Neural cell (in vitro differentiated cells): ENCODE measurements around the gene TP53I11. TPM values are rescaled to one million over a fixed set of nuclear protein-coding genes. Genes with fewer than 3 reads are reported as not detected.

Source experiments
- H2AFZ ChIP-seq: fragments of 200-600, 300-800 bp; sonication (generic), shearing (Covaris generic); 2 replicates; pipeline ENCODE4 v1.6.0; 2014; ENCODE audit warnings: low read depth, mild to moderate bottlenecking, antibody characterized with exemption, low read length, moderate library complexity
- H3F3A ChIP-seq: fragments of 200-600 bp; shearing (Covaris generic); 2 replicates; pipeline ENCODE4 v1.6.1; 2016; ENCODE audit warnings: mild to moderate bottlenecking, moderate library complexity, mixed read lengths, antibody characterized with exemption, low read length; ENCODE audit not compliant: insufficient read depth, poor library complexity, severe bottlenecking
- H3K27ac ChIP-seq: fragments of 200-600, 300-800 bp; sonication (generic), shearing (Covaris generic); 2 replicates; pipeline ENCODE4 v1.5.1; 2014; ENCODE audit warnings: mild to moderate bottlenecking, low read length, moderate library complexity
- H3K27me3 ChIP-seq: fragments of 300-800, 200-600 bp; sonication (generic), shearing (Covaris generic); 2 replicates; pipeline ENCODE4 v1.6.0; 2014; ENCODE audit warnings: mild to moderate bottlenecking, low read depth, low read length, moderate library complexity; ENCODE audit not compliant: insufficient read depth
- H3K36me3 ChIP-seq: fragments of 300-800, 200-600 bp; sonication (generic), shearing (Covaris generic); 2 replicates; pipeline ENCODE4 v1.5.1; 2014; ENCODE audit warnings: mild to moderate bottlenecking, antibody characterized with exemption, low read length, moderate library complexity; ENCODE audit not compliant: insufficient read depth
- H3K4me2 ChIP-seq: fragments of 300-800, 200-600 bp; sonication (generic), shearing (Covaris generic); 2 replicates; pipeline ENCODE4 v1.6.0; 2014; ENCODE audit warnings: mild to moderate bottlenecking, low read length
- H3K4me3 ChIP-seq: fragments of 300-800, 200-600 bp; sonication (generic), shearing (Covaris generic); 2 replicates; pipeline ENCODE4 v1.5.1; 2014; ENCODE audit warnings: mild to moderate bottlenecking, low read length, moderate library complexity
- H3K79me2 ChIP-seq: fragments of 200-600 bp; shearing (Covaris generic); replicated peaks from 2 replicates; pipeline ENCODE4 v1.6.0; 2014; ENCODE audit warnings: mild to moderate bottlenecking, low read length, moderate library complexity; ENCODE audit not compliant: insufficient read depth
- H3K9ac ChIP-seq: fragments of 300-800, 200-600 bp; sonication (generic), shearing (Covaris generic); 2 replicates; pipeline ENCODE4 v1.6.1; 2016; ENCODE audit warnings: mild to moderate bottlenecking, low read length, mixed read lengths
- H3K9me2 ChIP-seq: fragments of 200-600 bp; shearing (Covaris generic); 2 replicates; pipeline ENCODE4 v1.6.1; 2016; ENCODE audit warnings: mild to moderate bottlenecking, low read length, mixed read lengths; ENCODE audit not compliant: insufficient read depth
- H3K9me3 ChIP-seq: fragments of 200-600, 300-800 bp; sonication (generic), shearing (Covaris generic); 2 replicates; pipeline ENCODE4 v1.6.1; 2016; ENCODE audit warnings: mild to moderate bottlenecking, mixed run types, low read length, moderate library complexity, mixed read lengths
- H4K20me1 ChIP-seq: fragments of 200-600 bp; shearing (Covaris generic); 2 replicates; pipeline ENCODE4 v1.6.1; 2016; ENCODE audit warnings: mild to moderate bottlenecking, mixed run types; ENCODE audit not compliant: insufficient read depth
- CTCF ChIP-seq: fragments of 450-650 bp; IDR thresholded peaks from 2 replicates; pipeline ENCODE4 v1.5.1; 2014; ENCODE audit warnings: antibody characterized with exemption, mild to moderate bottlenecking, moderate library complexity; ENCODE audit not compliant: poor library complexity, severe bottlenecking
- EP300 ChIP-seq: fragments of 450-650 bp; conservative IDR thresholded peaks from 2 replicates; pipeline ENCODE4 v1.6.1; 2014; ENCODE audit warnings: antibody characterized with exemption, mild to moderate bottlenecking, moderate library complexity; ENCODE audit not compliant: poor library complexity, severe bottlenecking
- EZH2 ChIP-seq: fragments of 200-600, 300-800 bp; shearing (Covaris generic), sonication (generic); IDR thresholded peaks from 2 replicates; pipeline ENCODE4 v1.6.1; 2014; ENCODE audit warnings: antibody characterized with exemption, low read length, borderline replicate concordance, mild to moderate bottlenecking; ENCODE audit not compliant: insufficient read depth, poor library complexity, severe bottlenecking
- MXI1 ChIP-seq: fragments of 450-650 bp; conservative IDR thresholded peaks from 2 replicates; pipeline ENCODE4 v1.6.1; 2014; ENCODE audit warnings: antibody characterized with exemption, mild to moderate bottlenecking; ENCODE audit not compliant: poor library complexity, severe bottlenecking
- POLR2AphosphoS5 ChIP-seq: IDR thresholded peaks from 2 replicates; pipeline ENCODE4 v1.6.1; 2012
- RAD21 ChIP-seq: fragments of 450-650 bp; conservative IDR thresholded peaks from 2 replicates; pipeline ENCODE4 v1.6.1; 2014; ENCODE audit warnings: antibody characterized with exemption, mild to moderate bottlenecking, moderate library complexity
- REST ChIP-seq: IDR thresholded peaks from 2 replicates; pipeline ENCODE4 v1.6.1; 2012; ENCODE audit warnings: borderline replicate concordance
- SMC3 ChIP-seq: fragments of 450-650 bp; conservative IDR thresholded peaks from 2 replicates; pipeline ENCODE4 v1.6.1; 2014; ENCODE audit warnings: antibody characterized with exemption, mild to moderate bottlenecking, moderate library complexity; ENCODE audit not compliant: poor library complexity
- TAF1 ChIP-seq: IDR thresholded peaks from 2 replicates; pipeline ENCODE4 v1.6.1; 2012; ENCODE audit warnings: low read depth
- polyA plus RNA-seq: library from polyadenylated mRNA; depleted of rRNA; stranded (reverse); fragments of >200 nt; gene quantifications from 2 replicates; pipeline ENCODE4 v1.2.3, GENCODE V29; 2014

TP53I11 gene
- polyA plus RNA-seq, 1 donor from 2014 or later, result 30.0 TPM

DNA sequence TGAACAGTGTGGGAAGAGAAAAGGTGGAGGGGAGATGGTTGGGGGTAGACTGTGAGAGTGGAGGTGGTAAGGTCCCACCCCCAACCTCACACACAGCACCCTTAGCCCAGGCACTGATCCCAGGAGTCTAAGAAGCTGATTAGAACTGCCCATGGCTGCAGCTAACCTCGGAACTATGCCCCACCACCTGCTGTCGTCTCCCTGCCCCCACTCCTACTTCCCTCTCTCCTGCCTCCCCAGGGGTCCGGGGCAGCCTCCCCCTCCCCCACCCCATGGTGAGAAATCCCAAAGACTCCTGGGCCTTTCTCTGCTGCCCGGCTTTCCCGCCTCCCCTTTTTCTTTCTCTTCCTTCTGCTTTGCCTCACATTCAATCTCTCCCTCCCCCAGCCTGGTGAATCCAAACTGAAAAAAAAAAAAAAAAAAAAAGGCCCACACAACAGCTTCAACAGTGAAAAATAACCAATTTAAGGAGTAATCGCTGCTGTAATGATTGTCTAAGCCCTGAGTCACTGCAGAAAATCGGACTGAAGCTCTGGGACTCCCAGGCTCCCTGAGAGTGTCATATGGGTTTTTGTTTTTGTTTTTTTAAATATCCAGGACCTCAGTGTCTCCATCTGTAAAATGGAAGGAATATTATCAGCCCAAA is 9.6 kb upstream of the TP53I11 start:
- TF ChIP-seq SMC3, result no peak
- TF ChIP-seq TAF1, result no peak
- TF ChIP-seq POLR2AphosphoS5, result no peak
- no peak for TF ChIP-seq EP300
- TF ChIP-seq EZH2, result no peak
- no peak for TF ChIP-seq REST
- no peak for TF ChIP-seq RAD21
- TF ChIP-seq MXI1, result no peak
- no peak for TF ChIP-seq CTCF
- Histone ChIP-seq H3F3A (no peaks in the 10 kb centered on the region), H3K9ac (no peak overlapping the region), H3K9me3 (no peaks in the 10 kb centered on the region), H3K9me2 (no peaks in the 10 kb centered on the region), H3K4me2 (no peak overlapping the region), H3K4me3 (no peak overlapping the region), H4K20me1 (no peaks in the 10 kb centered on the region), H3K36me3 (no peaks in the 10 kb centered on the region), H3K27ac (no peak overlapping the region), H3K27me3 (no peaks in the 10 kb centered on the region), H2AFZ (no peak overlapping the region), H3K79me2 (no peaks in the 10 kb centered on the region)

DNA sequence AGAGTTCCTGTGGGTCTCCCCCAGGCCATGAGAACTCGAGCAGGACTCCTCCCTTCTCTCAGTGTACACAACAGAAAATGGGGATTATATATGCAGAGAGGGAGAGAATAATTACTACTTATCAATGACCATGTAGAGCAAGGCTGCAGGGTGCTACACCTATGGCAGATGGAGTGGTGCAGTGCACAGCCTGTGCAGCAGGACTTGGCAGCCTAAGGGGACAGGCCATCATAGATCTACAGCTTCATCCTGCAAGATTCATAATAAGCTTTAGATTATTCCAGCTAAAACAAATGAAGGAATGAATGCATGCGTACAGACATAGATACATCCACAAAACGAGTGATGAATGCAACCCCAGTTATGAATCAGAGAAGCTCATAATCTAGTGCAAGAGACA is 8.4 kb upstream of the TP53I11 start:
- Histone ChIP-seq H4K20me1 (no peaks in the 10 kb centered on the region), H3K4me2 (no peak overlapping the region), H3K36me3 (no peaks in the 10 kb centered on the region), H3F3A (no peaks in the 10 kb centered on the region), H3K27ac (no peak overlapping the region), H3K9me3 (no peaks in the 10 kb centered on the region), H3K27me3 (no peaks in the 10 kb centered on the region), H2AFZ (no peak overlapping the region), H3K9ac (no peak overlapping the region), H3K79me2 (no peaks in the 10 kb centered on the region), H3K4me3 (no peak overlapping the region), H3K9me2 (no peaks in the 10 kb centered on the region)
- TF ChIP-seq SMC3, result no peak
- TF ChIP-seq REST, result no peak
- TF ChIP-seq POLR2AphosphoS5, result no peak
- TF ChIP-seq MXI1, result no peak
- TF ChIP-seq EP300, result no peak
- no peak for TF ChIP-seq TAF1
- TF ChIP-seq EZH2, result no peak
- no peak for TF ChIP-seq CTCF
- TF ChIP-seq RAD21, result no peak
